Stimulated activated CD8-positive, alpha-beta memory T cell treated with anti-CD3 and anti-CD28 coated beads, Interleukin-15, amount 100 ng/mL, for 24 hours (primary cell): Measurements from ENCODE around the gene ZNF622.

ENCODE experiments used
- DNase-seq: peaks from one replicate; pipeline ENCODE4 v3.0.0-alpha.2; 2020; ENCODE audit warnings: low read depth

ZNF622 gene

DNA sequence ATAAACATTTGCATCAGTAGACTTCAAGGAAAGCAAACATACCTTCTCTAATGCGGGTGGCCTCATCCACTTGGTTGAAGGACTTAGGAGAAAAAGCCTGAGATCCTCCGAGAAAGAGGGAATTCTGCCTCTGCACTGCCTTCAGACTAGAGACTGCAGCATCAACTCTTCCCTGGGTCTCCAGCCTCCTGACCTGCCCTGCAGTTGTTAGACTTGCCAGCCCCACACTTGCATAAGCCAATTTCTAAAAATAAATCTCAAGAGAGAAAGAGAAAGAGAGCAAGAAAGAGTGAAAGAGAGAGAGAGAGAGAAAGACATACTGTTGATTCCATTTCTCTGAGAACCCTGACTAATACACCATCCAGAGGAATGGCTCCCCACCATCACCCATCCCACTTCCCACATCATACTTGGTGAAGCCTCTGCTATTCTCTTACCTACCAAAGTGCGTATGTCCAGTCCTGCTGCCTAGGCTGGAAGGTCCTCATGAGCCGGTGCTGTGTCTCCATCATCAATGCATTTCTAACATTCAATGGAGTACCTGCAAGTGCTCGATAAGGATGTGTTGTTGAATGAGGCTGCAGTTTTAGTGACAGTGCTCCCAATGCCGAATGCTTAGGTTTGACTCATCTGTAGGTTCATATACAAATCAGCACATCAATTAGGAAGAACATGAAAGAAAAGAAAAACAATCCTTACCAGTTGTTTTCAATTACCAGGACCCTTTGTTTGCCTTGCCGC lies 35.1 kb downstream of the ZNF622 start:
- DNase-seq: no peak

DNA sequence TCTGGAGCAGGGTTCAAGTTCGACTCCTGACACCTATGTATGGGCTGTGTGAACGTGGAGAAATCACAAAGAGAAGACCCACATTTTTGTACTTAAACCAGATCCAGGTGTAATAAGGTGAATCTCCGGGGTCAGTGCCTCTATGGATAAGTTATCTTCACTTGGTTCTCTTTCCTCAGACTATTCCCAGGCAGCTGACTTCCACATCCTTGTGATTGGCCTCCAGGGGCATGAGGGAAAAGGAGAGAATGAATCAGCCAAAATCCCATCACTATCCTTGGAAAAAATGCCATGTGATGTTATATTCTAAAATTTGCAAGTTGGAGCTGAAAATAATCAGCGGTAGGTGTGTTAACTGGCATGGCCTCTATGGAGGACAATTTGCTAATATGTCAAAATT lies 37.2 kb downstream of the ZNF622 start:
- DNase-seq: no peak

DNA sequence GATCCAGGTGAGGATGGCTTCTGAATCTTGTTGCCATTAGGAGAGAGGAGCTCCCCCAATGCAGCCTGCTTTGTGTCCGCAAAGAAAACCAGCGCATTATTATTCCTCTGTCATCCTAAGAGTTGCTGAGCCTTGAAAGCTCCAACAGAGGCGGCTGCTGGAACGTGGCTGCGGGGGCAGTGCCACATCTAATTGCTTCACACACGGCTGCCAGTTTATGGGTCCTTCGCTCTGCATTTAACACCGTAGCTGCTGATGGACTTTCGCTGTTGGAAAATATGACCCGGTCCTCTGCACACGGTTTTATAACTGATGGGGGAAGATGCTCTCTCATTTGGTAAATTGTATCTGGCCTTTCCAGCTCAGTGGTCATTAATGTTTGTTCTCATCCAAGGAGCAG lies 38.0 kb downstream of the ZNF622 start:
- no peak for DNase-seq

DNA sequence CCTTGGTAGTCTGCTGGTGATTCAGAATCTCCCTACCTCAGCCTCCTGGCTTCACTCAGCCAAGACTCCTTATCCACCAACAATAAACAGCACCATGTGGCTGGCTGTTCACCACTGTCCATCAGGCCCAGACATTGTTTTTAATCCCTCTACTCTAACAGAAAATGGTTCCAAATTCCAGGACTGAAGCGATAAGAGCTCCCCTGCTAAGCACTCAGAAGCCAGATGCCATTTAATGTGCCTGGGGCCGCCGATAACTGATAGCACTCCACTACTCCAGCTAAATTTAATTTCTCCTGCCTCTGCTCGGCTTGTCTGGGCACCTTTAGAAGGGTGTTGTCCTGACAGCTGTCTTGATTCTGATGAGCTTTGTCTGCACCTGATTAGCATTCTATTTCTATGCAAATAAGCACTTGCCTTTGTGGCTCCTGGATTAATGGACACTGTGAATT lies 47.1 kb downstream of the ZNF622 start:
- DNase-seq: no peak

DNA sequence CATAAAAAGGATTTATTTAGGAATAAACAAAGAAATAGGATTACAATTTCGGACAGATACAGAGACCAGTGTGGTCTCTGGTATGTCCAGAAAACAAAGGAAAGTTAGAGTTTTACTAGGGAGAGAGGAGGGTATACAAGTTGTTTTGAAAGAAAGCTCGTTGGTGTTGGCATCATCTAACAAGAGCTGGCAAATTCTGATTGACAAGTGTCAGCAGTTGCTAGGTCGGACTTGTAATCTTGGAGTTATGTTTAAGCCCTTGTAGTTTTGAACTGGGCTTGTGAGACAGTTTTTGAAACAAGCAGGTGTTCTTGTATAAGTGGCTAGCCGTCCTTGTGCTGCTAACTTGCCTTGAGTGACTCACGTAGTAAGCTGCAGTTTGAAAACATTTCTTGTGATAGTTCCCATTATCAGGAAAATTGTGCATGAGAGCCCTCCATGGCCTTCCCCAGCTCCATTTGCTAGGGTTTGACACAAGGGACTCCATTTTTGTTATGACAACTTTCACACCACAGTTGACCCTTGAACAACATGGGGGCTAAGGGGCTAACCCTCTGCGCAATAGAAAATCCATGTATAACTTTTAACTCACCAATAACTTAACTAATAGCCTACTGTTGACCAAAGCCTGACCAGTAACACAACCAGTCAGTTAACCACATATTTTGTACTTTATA lies 48.1 kb downstream of the ZNF622 start:
- DNase-seq: no peak

DNA sequence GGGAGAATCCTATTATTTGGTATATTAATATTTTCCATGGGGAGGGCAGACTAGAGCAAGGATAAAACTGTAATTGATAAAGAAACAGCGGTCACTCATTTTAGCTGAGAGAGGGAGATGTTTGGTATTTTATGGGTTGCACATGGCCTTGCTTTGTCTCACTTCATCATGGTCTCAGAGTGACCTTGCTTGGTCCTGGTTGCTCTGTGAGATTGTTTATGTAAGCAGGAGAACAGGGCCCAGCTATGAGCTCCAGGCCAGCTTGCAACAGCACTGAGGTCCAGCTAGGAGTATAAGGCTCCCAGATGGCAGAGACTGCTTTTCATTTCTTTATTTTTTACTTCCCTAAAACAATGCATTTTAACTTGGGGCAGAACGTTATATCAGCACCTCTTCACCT lies 50.7 kb downstream of the ZNF622 start:
- no peak for DNase-seq

DNA sequence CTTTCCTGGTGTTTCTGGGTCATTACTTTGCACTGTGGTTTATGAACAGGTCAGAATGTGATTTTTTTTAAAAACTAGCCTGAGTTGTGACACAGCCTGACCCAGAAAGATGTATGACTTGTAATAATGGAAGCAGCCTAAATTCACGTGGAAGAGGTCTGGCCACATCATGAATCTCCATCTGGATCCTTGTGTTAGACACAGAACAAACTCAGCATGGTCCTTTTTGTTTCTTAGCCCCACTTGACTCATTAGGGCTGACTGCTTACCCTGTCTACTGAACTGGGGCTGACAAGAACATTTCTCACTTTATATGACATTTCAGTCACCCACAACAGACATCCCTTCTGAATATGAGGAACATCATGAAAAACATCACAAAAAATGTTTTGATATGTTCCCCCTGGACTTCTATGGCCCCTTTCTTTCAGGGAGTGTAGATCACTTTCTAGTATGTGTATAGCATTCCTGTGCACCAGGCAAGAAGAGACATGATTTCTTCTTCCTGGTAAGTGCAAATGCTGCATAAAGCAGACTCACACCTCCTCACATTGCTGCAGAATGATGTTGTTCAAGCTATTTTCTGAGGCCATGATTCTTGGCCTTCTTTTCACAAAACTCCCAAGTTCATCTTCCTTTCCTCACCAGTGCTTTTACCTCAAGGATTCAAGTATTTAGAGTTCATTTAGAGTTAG lies 52.3 kb downstream of the ZNF622 start:
- DNase-seq: no peak

DNA sequence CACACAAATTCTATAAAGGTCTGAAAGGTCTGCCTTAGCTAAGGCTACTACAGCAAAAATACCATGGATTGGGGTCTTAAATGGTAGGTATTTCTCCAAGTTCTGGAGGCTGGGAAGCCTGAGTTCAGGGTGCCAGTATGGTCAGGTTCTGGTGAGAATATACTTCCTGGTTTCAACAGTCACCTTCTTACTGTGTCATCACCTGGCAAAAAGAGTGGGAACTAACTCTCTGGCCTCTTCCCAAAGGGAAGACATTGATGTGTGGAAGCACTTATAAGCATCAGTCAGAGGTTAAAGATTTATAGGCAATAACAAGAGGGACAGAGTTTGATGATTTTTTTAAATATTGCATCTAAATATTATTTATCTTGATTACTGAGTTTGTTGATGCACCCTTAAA lies 53.0 kb downstream of the ZNF622 start:
- DNase-seq: no peak

DNA sequence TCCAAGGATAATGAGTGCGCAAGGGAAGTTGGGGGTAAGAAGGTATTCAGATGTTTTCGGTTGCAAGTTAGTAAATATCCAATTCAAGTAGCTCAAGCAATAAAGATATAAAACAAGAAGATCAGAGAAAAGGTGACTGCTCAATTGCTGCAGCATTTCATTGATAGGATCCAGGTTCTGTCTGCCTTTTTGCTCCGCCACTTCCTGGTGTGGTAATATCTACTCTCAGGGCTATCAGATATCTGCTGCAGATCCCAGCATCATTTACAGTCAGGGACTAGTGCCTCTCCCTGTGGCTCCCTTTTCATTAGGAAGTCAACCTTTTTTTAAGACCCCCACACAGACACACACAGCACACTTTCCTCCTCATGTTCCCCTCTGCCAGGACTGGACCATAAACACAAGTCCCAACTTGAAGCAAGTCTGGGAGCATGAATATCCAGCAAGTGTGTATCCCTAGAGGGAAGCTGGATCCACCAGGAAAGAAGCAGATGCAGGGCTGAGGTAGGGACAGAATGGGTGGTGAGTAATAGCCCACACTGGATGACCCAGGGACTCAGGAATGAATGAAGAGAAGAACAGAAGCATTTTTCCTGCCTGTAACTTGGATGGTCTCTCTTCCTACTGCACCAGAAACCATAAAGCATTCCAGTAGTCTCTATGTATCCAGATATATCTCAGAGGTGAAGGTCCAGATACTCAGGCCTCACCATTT lies 53.7 kb downstream of the ZNF622 start:
- no peak for DNase-seq

DNA sequence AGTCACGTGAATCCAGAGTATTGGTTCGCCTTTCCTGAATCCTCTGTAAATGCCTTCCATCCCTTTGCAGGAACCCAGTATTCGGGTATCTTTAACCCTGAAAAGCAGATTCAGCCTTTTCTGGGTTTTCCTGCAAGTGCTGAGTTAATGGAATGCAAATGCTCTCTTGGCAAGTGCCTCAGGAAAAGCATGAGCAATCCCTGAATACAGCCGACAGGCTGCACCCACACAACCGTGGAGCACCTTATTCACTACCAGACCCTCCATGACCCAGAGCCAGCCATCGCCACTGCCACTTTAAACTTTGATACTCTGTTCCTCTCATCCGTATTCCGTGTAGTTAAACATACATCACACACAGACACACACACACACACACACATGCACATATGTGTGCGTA lies 54.4 kb downstream of the ZNF622 start:
- DNase-seq: no peak

DNA sequence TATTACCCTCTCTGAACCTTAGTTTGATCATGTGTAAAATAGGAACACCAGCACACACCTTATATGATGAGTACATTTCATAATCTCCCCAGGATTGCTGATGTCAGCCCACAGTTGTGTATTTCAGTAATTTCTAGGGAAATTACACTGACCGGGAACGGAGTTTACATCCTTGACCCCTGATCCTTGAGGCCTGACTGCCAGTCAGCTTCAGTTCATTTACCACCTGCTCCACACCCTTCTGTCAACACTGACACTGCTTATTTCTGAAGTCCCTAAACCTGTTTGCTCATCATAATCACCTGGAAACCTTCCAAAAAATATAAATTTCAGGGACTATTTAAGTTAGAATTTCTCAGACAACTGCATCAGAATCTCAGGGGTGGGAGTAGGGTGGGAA lies 55.3 kb downstream of the ZNF622 start:
- no peak for DNase-seq

DNA sequence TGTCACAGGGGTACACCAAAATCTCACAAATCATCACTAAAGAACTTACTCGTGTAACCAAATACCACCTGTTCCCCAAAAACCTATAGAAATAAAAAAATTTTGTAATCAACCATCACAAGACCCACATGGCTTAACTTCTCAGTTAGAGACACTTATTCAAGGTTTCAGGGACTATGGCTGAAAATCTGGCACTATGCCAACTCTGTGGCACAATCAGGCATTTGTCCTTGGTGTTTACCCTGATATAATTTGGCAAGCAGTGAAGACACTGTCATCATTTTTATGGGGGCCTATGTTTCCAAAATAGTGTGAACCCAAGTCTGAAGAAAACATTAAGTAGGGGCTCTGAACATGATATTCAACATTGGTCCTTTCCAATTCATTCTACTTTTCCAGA lies 59.0 kb downstream of the ZNF622 start:
- no peak for DNase-seq

DNA sequence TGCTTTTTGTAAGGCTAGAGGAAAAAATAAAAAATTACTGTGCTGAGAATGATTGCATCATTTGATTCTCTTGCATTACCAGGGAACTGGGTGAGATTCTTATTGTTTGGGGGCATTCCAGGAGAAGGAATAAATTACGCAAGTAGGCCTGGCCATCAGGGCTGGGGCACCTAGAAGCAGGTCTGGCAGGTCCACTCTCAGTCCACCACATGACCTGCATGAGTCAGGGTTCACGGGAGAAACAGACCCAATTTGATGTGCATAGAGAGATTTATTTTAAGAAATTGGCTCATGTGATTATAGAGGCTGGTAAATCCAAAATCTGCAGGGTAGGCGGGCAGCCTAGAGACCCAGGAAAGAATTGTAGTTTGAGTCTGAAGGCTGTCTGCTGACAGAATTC lies 59.6 kb downstream of the ZNF622 start:
- no peak for DNase-seq
